Measurements from ENCODE around the gene ST3GAL3.

- TF ChIP-seq CTCF (conservative IDR thresholded peaks at IDR 0.05; ENCODE audit: low read depth, low read length) = no peak
- TF ChIP-seq EZH2 (IDR thresholded peaks at IDR 0.05; ENCODE audit: borderline replicate concordance, low read depth, low read length, poor library complexity, severe bottlenecking) = no peak
Measured at GRCh38 chr1:43971336-43971980, 264.1 kb downstream of the ST3GAL3 start.

All from A673 (cell line).